Measurements from ENCODE around the gene PRR5. TPM values are rescaled to one million over a fixed set of nuclear protein-coding genes. Genes with fewer than 3 reads are reported as not detected.

PRR5 gene
- total RNA-seq, 1 donor from 2014 or later, result 9.6 TPM

DNA sequence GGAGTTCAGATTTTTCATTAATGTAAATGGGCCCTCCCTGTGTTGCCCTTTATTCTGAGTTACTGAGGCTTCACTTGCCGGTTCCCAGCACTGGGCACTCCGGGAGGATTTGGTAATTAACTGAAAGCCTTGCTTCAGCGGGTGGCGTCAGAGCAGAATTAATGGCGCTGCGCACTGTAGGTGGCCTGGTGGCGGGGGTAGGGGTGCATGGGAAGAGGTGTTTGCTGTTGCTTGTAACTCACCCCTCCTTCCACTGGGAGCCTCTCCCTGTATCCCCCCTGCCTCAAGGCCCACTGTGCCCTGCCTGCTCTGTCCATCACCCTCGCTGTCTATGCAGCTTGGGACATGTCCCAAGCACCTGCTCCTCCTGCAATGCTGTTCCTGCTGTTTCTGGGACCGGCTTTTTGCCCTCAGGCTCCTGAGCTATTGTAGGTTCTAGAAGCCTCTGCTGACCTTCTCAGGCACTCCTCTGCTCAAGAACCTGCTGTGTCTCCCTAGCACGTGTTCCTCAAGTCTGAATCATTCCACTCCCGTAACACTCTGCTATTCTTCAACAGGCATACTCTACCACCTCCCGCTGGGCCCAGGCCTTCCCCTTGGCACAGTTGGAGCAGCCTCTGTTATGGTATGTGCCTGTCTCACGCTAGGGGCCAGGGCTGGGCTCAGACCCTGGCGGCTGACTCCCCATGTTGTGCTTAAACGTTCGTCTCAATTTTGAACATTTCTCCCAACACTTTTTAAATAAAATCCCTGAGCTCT, 74.8 kb downstream of the PRR5 start:
- Histone ChIP-seq H3K36me3 (no peaks in the 10 kb centered on the region), H3K27me3 (ENCODE audit: low read depth) (no peaks in the 10 kb centered on the region), H3K4me3 (no peak overlapping the region), H3K9me3 (peaks cover 9% of the 10 kb centered on the region), H3K27ac (no peak overlapping the region), H3K4me1 (no peaks in the 10 kb centered on the region)
- TF ChIP-seq, protein P1, sequence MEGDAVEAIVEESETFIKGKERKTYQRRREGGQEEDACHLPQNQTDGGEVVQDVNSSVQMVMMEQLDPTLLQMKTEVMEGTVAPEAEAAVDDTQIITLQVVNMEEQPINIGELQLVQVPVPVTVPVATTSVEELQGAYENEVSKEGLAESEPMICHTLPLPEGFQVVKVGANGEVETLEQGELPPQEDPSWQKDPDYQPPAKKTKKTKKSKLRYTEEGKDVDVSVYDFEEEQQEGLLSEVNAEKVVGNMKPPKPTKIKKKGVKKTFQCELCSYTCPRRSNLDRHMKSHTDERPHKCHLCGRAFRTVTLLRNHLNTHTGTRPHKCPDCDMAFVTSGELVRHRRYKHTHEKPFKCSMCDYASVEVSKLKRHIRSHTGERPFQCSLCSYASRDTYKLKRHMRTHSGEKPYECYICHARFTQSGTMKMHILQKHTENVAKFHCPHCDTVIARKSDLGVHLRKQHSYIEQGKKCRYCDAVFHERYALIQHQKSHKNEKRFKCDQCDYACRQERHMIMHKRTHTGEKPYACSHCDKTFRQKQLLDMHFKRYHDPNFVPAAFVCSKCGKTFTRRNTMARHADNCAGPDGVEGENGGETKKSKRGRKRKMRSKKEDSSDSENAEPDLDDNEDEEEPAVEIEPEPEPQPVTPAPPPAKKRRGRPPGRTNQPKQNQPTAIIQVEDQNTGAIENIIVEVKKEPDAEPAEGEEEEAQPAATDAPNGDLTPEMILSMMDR (IDR thresholded peaks at IDR 0.05), result no peak
- no peak for ATAC-seq
- intact Hi-C loops (cut with DNase I), result no loop called here
- no peak for DNase-seq

DNA sequence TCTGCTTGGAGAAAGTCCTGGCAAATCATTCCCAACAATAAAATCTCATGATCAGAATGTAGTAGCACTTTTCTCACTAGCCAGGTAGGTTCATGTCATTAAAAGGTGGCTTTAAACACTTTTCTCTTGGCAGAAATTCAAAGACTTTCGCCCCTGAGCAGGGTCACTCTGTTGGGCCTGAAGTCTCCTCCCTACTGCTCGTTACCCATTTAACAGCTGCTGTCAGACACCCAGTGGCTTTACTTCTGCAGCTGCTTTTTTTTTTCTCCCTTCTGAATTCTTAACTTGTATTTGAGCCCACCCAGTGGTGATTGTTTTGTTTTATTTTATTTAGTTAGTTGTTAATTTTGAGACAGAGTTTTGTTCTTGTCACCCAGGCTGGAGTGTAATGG, 75.4 kb downstream of the PRR5 start:
- Histone ChIP-seq H3K27ac (no peak overlapping the region), H3K4me3 (no peak overlapping the region), H3K4me1 (no peaks in the 10 kb centered on the region), H3K9me3 (peaks cover 9% of the 10 kb centered on the region), H3K27me3 (ENCODE audit: low read depth) (no peaks in the 10 kb centered on the region), H3K36me3 (no peaks in the 10 kb centered on the region)
- intact Hi-C loops (cut with DNase I), result no loop called here
- no peak for ATAC-seq
- TF ChIP-seq, protein P1 (IDR thresholded peaks at IDR 0.05), result no peak
- no peak for DNase-seq

DNA sequence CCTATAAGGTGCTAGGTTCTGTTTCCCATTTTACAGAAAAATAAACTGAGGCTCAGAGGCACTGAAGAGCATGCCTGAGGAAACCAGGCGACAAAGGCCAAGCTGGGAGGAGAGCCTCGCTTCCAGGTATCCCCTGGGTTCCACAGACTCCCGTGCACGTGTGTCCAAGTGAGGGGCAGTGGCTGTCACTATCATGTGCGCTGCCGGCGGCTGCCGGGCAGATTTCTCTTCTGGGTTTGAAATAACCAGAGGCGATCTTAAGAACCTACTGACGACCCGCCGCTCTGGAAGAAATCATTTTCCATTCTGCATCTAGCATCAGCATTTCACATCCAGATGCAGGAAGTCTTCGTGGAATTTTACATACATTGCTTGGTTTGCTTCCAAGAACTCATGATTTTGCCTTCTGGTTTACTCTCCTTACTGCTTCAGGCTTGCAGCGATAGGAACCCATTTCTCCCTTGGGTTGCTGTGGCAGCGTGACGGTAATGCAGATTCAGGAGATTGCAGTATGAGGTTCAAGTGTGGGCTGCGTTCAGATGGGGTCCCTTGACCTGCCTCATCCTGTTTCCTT, 79.0 kb downstream of the PRR5 start:
- no peak for ATAC-seq
- Histone ChIP-seq H3K36me3 (no peaks in the 10 kb centered on the region), H3K4me3 (no peak overlapping the region), H3K4me1 (no peaks in the 10 kb centered on the region), H3K27me3 (ENCODE audit: low read depth) (no peaks in the 10 kb centered on the region), H3K27ac (no peak overlapping the region), H3K9me3 (no peaks in the 10 kb centered on the region)
- TF ChIP-seq, protein P1 (IDR thresholded peaks at IDR 0.05), result no peak
- intact Hi-C loops (cut with DNase I), result no loop called here
- DNase-seq, result no peak

DNA sequence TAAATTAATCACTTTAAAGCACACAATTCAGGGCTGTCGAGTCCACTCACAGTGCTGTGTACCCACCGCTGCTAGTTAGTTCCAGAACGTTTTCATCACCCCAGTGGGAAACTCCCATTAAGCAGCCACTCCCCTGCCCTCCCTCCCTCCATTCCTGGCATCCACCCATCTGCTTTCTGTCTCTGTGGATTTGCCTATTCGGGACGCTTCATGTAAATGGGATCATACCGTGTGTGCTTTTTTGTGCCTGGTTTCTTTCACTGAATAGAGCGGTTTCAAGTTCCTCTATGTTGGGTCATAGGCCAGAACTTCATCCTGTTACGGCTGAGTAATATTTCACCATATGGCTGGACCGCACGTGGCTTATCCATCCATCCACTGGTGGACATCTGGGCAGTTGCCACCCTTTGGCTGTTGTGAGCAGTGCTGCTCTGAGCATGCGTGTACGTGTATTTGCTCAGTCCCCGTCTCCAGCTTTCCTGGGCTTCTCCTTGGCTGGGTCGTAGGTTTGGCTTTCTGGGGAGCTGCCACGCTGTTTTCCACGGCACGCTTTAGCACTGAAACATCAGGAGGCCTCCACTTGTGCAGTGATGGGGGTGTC, 80.5 kb downstream of the PRR5 start:
- ATAC-seq, result no peak
- H3K4me3 ChIP-seq, result no peak overlapping the region
- TF ChIP-seq, protein P1 (IDR thresholded peaks at IDR 0.05), result no peak
- H3K36me3 ChIP-seq, result no peaks in the 10 kb centered on the region
- intact Hi-C loops (cut with DNase I), result no loop called here
- no peak for DNase-seq
- H3K27me3 ChIP-seq (ENCODE audit: low read depth), result no peaks in the 10 kb centered on the region
- no peaks in the 10 kb centered on the region for H3K4me1 ChIP-seq
- no peaks in the 10 kb centered on the region for H3K9me3 ChIP-seq
- H3K27ac ChIP-seq, result no peak overlapping the region

DNA sequence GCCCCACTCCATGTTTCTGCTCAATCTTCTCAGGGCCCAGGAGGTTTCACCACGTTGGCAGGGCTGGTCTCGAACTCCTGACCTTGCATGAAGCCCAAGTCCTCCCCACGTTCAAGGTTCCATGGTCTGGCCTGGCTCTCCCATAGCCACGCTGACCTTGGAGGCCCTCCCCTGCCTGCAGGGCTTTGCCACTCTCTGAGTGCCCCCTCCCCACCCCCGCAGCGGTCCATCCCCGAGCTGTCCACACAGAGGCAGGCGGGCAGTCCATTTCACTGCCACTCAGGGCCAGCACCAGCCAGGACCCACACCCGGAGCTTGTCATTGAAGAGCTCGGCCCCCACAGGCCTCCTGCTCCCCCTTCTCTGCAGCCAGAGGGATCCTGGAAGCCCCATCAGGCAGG, 81.1 kb downstream of the PRR5 start:
- no peaks in the 10 kb centered on the region for H3K4me1 ChIP-seq
- H3K36me3 ChIP-seq, result no peaks in the 10 kb centered on the region
- TF ChIP-seq, protein P1 (IDR thresholded peaks at IDR 0.05), result no peak
- DNase-seq (no peak), ATAC-seq (no peak)
- H3K9me3 ChIP-seq, result no peaks in the 10 kb centered on the region
- H3K27me3 ChIP-seq (ENCODE audit: low read depth), result no peaks in the 10 kb centered on the region
- H3K4me3 ChIP-seq, result no peak overlapping the region
- no peak overlapping the region for H3K27ac ChIP-seq
- intact Hi-C loops (cut with DNase I), result no loop called here

Measured in lower lobe of right lung (tissue), 2 donors.